ENCODE measurements around the gene AFF2. TPM values are rescaled to one million over a fixed set of nuclear protein-coding genes. Genes with fewer than 3 reads are reported as not detected.

Gene AFF2
- total RNA-seq, 1 donor from 2014 or later, result 3.4 TPM

GRCh38 chrX:148555571-148556243, 55.3 kb downstream of the AFF2 start:
- CTCF ChIA-PET, result no interaction called here
- DNase-seq (no peak), ATAC-seq (ENCODE audit: low read depth) (no peak)
- intact Hi-C loops (cut with micrococcal nuclease), result no loop called here
- H3K9me3 Mint-ChIP-seq, result no peaks in the 10 kb centered on the region
- H3K4me1 Mint-ChIP-seq, result no peaks in the 10 kb centered on the region
- TF ChIP-seq, protein P1, sequence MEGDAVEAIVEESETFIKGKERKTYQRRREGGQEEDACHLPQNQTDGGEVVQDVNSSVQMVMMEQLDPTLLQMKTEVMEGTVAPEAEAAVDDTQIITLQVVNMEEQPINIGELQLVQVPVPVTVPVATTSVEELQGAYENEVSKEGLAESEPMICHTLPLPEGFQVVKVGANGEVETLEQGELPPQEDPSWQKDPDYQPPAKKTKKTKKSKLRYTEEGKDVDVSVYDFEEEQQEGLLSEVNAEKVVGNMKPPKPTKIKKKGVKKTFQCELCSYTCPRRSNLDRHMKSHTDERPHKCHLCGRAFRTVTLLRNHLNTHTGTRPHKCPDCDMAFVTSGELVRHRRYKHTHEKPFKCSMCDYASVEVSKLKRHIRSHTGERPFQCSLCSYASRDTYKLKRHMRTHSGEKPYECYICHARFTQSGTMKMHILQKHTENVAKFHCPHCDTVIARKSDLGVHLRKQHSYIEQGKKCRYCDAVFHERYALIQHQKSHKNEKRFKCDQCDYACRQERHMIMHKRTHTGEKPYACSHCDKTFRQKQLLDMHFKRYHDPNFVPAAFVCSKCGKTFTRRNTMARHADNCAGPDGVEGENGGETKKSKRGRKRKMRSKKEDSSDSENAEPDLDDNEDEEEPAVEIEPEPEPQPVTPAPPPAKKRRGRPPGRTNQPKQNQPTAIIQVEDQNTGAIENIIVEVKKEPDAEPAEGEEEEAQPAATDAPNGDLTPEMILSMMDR (IDR thresholded peaks at IDR 0.05), result no peak
- H3K4me3 Mint-ChIP-seq, result no peak overlapping the region
- no peaks in the 10 kb centered on the region for H3K27me3 Mint-ChIP-seq
- POLR2A ChIA-PET, result interaction anchor here (0.6 kb wide), 1 partner anchor 1858 kb away, joined by 4 read pairs; no protein-coding TSS in a partner anchor
- H3K36me3 Mint-ChIP-seq (ENCODE audit: low read depth), result no peaks in the 10 kb centered on the region
- no peak overlapping the region for H3K27ac Mint-ChIP-seq

DNA sequence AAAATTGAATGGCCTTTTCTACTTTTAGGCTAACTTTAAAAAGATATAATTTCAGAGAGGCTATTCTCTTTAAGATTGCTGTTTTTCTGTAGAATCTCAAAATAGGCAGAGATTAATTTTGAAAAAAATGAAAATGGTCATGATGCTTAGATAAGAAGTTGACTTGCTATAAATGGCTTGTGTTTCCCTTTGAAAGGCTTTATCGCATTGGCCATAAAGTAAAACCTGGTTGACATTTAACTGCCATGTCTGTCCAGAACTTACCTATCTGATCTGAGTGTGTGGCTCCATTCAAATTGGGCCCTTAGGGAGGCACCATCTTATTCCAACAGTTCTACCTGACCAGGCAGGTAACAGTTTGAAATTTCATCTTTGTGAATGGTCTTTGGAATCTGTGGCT, 56.1 kb downstream of the AFF2 start:
- Mint-ChIP-seq H3K4me1 (no peaks in the 10 kb centered on the region), H3K9me3 (no peaks in the 10 kb centered on the region), H3K27ac (no peak overlapping the region), H3K36me3 (ENCODE audit: low read depth) (no peaks in the 10 kb centered on the region), H3K27me3 (no peaks in the 10 kb centered on the region), H3K4me3 (no peak overlapping the region)
- CTCF ChIA-PET, result no interaction called here
- POLR2A ChIA-PET, result no interaction called here
- TF ChIP-seq, protein P1 (IDR thresholded peaks at IDR 0.05), result no peak
- intact Hi-C loops (cut with micrococcal nuclease), result no loop called here
- ATAC-seq (ENCODE audit: low read depth) (no peak), DNase-seq (no peak)

- DNase-seq (no peak), ATAC-seq (ENCODE audit: low read depth) (no peak)
- Mint-ChIP-seq H3K27me3 (no peaks in the 10 kb centered on the region), H3K4me3 (no peak overlapping the region), H3K36me3 (ENCODE audit: low read depth) (no peaks in the 10 kb centered on the region), H3K27ac (no peak overlapping the region), H3K4me1 (peaks cover 11% of the 10 kb centered on the region), H3K9me3 (no peaks in the 10 kb centered on the region)
- ChIA-PET CTCF (no interaction called here), POLR2A (no interaction called here)
- intact Hi-C loops (cut with micrococcal nuclease), result no loop called here
- TF ChIP-seq, protein P1 (IDR thresholded peaks at IDR 0.05), result no peak
Measured at GRCh38 chrX:148562846-148563245, 62.4 kb downstream of the AFF2 start.

DNA sequence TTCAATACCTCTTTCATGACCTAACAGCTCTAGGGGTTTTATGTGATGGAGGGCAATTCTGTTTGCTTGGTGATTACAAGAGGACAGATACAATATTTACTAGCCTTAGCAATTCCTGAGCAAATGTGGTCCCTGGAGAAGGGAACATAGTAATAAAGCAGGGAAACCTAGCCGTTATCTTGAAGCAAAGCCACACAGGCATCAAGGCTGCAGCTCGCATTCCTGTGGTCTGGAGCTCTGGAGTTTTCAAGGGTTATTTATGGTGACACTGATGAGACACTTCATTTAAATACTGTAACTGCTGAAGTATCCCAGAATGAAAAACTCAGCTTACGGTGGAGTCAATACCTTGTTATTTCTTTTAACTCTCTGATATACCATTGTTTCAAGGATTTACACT, 66.8 kb downstream of the AFF2 start:
- no peaks in the 10 kb centered on the region for H3K36me3 Mint-ChIP-seq (ENCODE audit: low read depth)
- ATAC-seq (ENCODE audit: low read depth), result no peak
- H3K4me1 Mint-ChIP-seq, result peaks cover 11% of the 10 kb centered on the region
- POLR2A ChIA-PET, result no interaction called here
- H3K9me3 Mint-ChIP-seq, result no peaks in the 10 kb centered on the region
- CTCF ChIA-PET, result no interaction called here
- no peak overlapping the region for H3K27ac Mint-ChIP-seq
- no peaks in the 10 kb centered on the region for H3K27me3 Mint-ChIP-seq
- intact Hi-C loops (cut with micrococcal nuclease), result no loop called here
- no peak for DNase-seq
- TF ChIP-seq, protein P1 (IDR thresholded peaks at IDR 0.05), result no peak
- no peak overlapping the region for H3K4me3 Mint-ChIP-seq

GRCh38 chrX:148567779-148568178, 67.4 kb downstream of the AFF2 start:
- CTCF ChIA-PET, result no interaction called here
- Mint-ChIP-seq H3K9me3 (no peaks in the 10 kb centered on the region), H3K27me3 (no peaks in the 10 kb centered on the region), H3K36me3 (ENCODE audit: low read depth) (no peaks in the 10 kb centered on the region), H3K27ac (no peak overlapping the region), H3K4me3 (no peak overlapping the region), H3K4me1 (peaks cover 7% of the 10 kb centered on the region)
- TF ChIP-seq, protein P1 (IDR thresholded peaks at IDR 0.05), result no peak
- POLR2A ChIA-PET, result no interaction called here
- intact Hi-C loops (cut with micrococcal nuclease), result no loop called here
- ATAC-seq (ENCODE audit: low read depth), result no peak
- no peak for DNase-seq
